ENCODE measurements around the gene IVD. TPM values are rescaled to one million over a fixed set of nuclear protein-coding genes. Genes with fewer than 3 reads are reported as not detected.

The IVD gene
- total RNA-seq, 1 experiment from 2014 or later = 58.9 TPM

GRCh38 chr15:40388941-40389823 lies 16.4 kb upstream of the IVD start:
- no peak overlapping the region for H3K4me2 ChIP-seq (ENCODE audit: low read length)
- no peak for DNase-seq
- intact Hi-C loops (cut with micrococcal nuclease) = no loop called here
- BruUV-seq (replicated peaks) = no TSS peak
- H3K27me3 ChIP-seq (ENCODE audit: low read length) = no peaks in the 10 kb centered on the region
- H3K4me3 ChIP-seq (ENCODE audit: low read length) = no peak overlapping the region
- H3K27ac ChIP-seq (ENCODE audit: low read length) = no peak overlapping the region
- no peak for TF ChIP-seq EZH2phosphoT487 (IDR thresholded peaks at IDR 0.05; ENCODE audit: borderline replicate concordance, low read length)
- TF ChIP-seq, protein P1, sequence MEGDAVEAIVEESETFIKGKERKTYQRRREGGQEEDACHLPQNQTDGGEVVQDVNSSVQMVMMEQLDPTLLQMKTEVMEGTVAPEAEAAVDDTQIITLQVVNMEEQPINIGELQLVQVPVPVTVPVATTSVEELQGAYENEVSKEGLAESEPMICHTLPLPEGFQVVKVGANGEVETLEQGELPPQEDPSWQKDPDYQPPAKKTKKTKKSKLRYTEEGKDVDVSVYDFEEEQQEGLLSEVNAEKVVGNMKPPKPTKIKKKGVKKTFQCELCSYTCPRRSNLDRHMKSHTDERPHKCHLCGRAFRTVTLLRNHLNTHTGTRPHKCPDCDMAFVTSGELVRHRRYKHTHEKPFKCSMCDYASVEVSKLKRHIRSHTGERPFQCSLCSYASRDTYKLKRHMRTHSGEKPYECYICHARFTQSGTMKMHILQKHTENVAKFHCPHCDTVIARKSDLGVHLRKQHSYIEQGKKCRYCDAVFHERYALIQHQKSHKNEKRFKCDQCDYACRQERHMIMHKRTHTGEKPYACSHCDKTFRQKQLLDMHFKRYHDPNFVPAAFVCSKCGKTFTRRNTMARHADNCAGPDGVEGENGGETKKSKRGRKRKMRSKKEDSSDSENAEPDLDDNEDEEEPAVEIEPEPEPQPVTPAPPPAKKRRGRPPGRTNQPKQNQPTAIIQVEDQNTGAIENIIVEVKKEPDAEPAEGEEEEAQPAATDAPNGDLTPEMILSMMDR (conservative IDR thresholded peaks at IDR 0.05; ENCODE audit: low read depth, low read length) = no peak
- H3F3A ChIP-seq (ENCODE audit: low read length, unreplicated experiment) = no peaks in the 10 kb centered on the region
- CTCF ChIA-PET = no interaction called here
- ATAC-seq = no peak
- H3K9me3 ChIP-seq (ENCODE audit: low read length) = no peaks in the 10 kb centered on the region
- peaks cover 9% of the 10 kb centered on the region for H3K4me1 ChIP-seq (ENCODE audit: insufficient read depth, low read length)
- no peak overlapping the region for H3K9ac ChIP-seq (ENCODE audit: low read length)
- H2AFZ ChIP-seq (ENCODE audit: low read length) = no peak overlapping the region
- H4K20me1 ChIP-seq (ENCODE audit: low read length) = no peaks in the 10 kb centered on the region
- POLR2A ChIA-PET (ENCODE audit: unreplicated experiment) = no interaction called here
- peaks cover 80% of the 10 kb centered on the region for H3K36me3 ChIP-seq (ENCODE audit: low read depth, low read length)
- peaks cover 25% of the 10 kb centered on the region for H3K79me2 ChIP-seq (ENCODE audit: low read length)
- no peaks in the 10 kb centered on the region for H3K9me2 ChIP-seq (replicated peaks; ENCODE audit: low read length)

GRCh38 chr15:40389824-40390595 lies 15.6 kb upstream of the IVD start:
- Histone ChIP-seq H3K9me2 (replicated peaks; ENCODE audit: low read length) (no peaks in the 10 kb centered on the region), H4K20me1 (ENCODE audit: low read length) (no peaks in the 10 kb centered on the region), H2AFZ (ENCODE audit: low read length) (no peak overlapping the region), H3K4me1 (ENCODE audit: insufficient read depth, low read length) (peaks cover under 1% of the 10 kb centered on the region; the same call in 1 of the 2 replicates), H3K4me3 (ENCODE audit: low read length) (no peak overlapping the region), H3K27me3 (ENCODE audit: low read length) (no peaks in the 10 kb centered on the region), H3K4me2 (ENCODE audit: low read length) (no peak overlapping the region), H3K36me3 (ENCODE audit: low read depth, low read length) (peaks cover 75% of the 10 kb centered on the region), H3K27ac (ENCODE audit: low read length) (no peak overlapping the region), H3K9ac (ENCODE audit: low read length) (no peak overlapping the region), H3K79me2 (ENCODE audit: low read length) (peaks cover 17% of the 10 kb centered on the region), H3F3A (ENCODE audit: low read length, unreplicated experiment) (no peaks in the 10 kb centered on the region), H3K9me3 (ENCODE audit: low read length) (no peaks in the 10 kb centered on the region)
- TF ChIP-seq, protein P1 (conservative IDR thresholded peaks at IDR 0.05; ENCODE audit: low read depth, low read length) = no peak
- TF ChIP-seq EZH2 (IDR thresholded peaks at IDR 0.05; ENCODE audit: low read length, unreplicated experiment) (no peak), EZH2phosphoT487 (IDR thresholded peaks at IDR 0.05; ENCODE audit: borderline replicate concordance, low read length) (no peak)
- ATAC-seq (no peak), DNase-seq (no peak)
- ChIA-PET CTCF (no interaction called here), POLR2A (ENCODE audit: unreplicated experiment) (no interaction called here)
- no TSS peak for BruUV-seq (replicated peaks)
- intact Hi-C loops (cut with micrococcal nuclease) = no loop called here

Measured in PC-3 (cell line).